ENCODE results near the gene TBC1D1. TPM values are rescaled to one million over a fixed set of nuclear protein-coding genes. Genes with fewer than 3 reads are reported as not detected.

TBC1D1 gene
- total RNA-seq, 1 donor from 2014 or later, result 113 TPM

- DNase-seq (ENCODE audit: low read depth, low spot score), result no peak
- H3K27ac Mint-ChIP-seq (ENCODE audit: unreplicated experiment), result no peak overlapping the region
- TF ChIP-seq CTCF (conservative IDR thresholded peaks at IDR 0.05), result no peak
- H3K4me3 Mint-ChIP-seq, result no peak overlapping the region
- H3K9me3 Mint-ChIP-seq, result no peaks in the 10 kb centered on the region
- H3K4me1 Mint-ChIP-seq, result peaks cover 28% of the 10 kb centered on the region
- H3K27me3 Mint-ChIP-seq (ENCODE audit: low read depth), result no peaks in the 10 kb centered on the region
- no peaks in the 10 kb centered on the region for H3K36me3 Mint-ChIP-seq (ENCODE audit: low read depth)
Measured at GRCh38 chr4:38005637-38006036, 114.8 kb downstream of the TBC1D1 start.

GRCh38 chr4:38007645-38008044 lies 116.8 kb downstream of the TBC1D1 start:
- peaks cover 23% of the 10 kb centered on the region for H3K4me1 Mint-ChIP-seq
- no peak overlapping the region for H3K27ac Mint-ChIP-seq (ENCODE audit: unreplicated experiment)
- no peak for DNase-seq (ENCODE audit: low read depth, low spot score)
- no peaks in the 10 kb centered on the region for H3K36me3 Mint-ChIP-seq (ENCODE audit: low read depth)
- no peaks in the 10 kb centered on the region for H3K27me3 Mint-ChIP-seq (ENCODE audit: low read depth)
- H3K9me3 Mint-ChIP-seq, result no peaks in the 10 kb centered on the region
- no peak overlapping the region for H3K4me3 Mint-ChIP-seq
- no peak for TF ChIP-seq CTCF (conservative IDR thresholded peaks at IDR 0.05)

DNA sequence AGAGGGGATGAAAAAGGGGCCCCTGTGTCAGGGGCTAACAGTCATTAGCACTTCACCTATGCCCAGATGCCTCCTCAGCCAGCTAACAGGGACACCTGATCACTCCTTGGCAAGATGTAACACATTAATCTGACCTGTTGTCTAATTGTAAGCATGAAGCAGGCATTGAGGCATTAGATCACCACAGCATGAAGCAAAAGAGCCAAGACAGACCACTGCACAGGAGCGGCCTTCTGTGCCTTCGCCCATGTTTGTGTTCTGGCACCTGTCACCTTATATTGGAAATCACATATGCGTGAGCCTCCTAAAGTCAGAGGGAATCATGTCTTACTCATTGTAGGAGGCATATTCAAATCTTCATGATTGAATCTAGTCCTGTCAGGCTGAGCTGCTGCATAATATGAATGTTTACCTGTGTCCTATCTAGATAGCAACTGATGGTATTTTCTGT lies 117.7 kb downstream of the TBC1D1 start:
- H3K27ac Mint-ChIP-seq (ENCODE audit: unreplicated experiment), result no peak overlapping the region

GRCh38 chr4:38009421-38009820 lies 118.5 kb downstream of the TBC1D1 start:
- H3K36me3 Mint-ChIP-seq (ENCODE audit: low read depth), result no peaks in the 10 kb centered on the region
- no peaks in the 10 kb centered on the region for H3K27me3 Mint-ChIP-seq (ENCODE audit: low read depth)
- H3K9me3 Mint-ChIP-seq, result no peaks in the 10 kb centered on the region
- peaks cover 18% of the 10 kb centered on the region for H3K4me1 Mint-ChIP-seq
- no peak overlapping the region for H3K4me3 Mint-ChIP-seq
- H3K27ac Mint-ChIP-seq (ENCODE audit: unreplicated experiment), result no peak overlapping the region
- no peak for TF ChIP-seq CTCF (conservative IDR thresholded peaks at IDR 0.05)
- DNase-seq (ENCODE audit: low read depth, low spot score), result no peak

More for the DNA sequence above, 117.7 kb downstream of the TBC1D1 start:
- H3K27me3 Mint-ChIP-seq (ENCODE audit: low read depth), result no peaks in the 10 kb centered on the region
- no peaks in the 10 kb centered on the region for H3K9me3 Mint-ChIP-seq
- no peak overlapping the region for H3K4me3 Mint-ChIP-seq
- H3K36me3 Mint-ChIP-seq (ENCODE audit: low read depth), result no peaks in the 10 kb centered on the region
- no peak for DNase-seq (ENCODE audit: low read depth, low spot score)
- H3K4me1 Mint-ChIP-seq, result peaks cover 22% of the 10 kb centered on the region
- no peak for TF ChIP-seq CTCF (conservative IDR thresholded peaks at IDR 0.05)

- peaks cover 2% of the 10 kb centered on the region for H3K36me3 Mint-ChIP-seq (ENCODE audit: low read depth)
- H3K9me3 Mint-ChIP-seq, result no peaks in the 10 kb centered on the region
- H3K27me3 Mint-ChIP-seq (ENCODE audit: low read depth), result no peaks in the 10 kb centered on the region
- no peak overlapping the region for H3K4me3 Mint-ChIP-seq
- TF ChIP-seq CTCF (conservative IDR thresholded peaks at IDR 0.05), result no peak
- H3K4me1 Mint-ChIP-seq, result peaks cover 13% of the 10 kb centered on the region
- no peak for DNase-seq (ENCODE audit: low read depth, low spot score)
- peak overlapping the region; percentile 29 for H3K27ac Mint-ChIP-seq (ENCODE audit: unreplicated experiment)
Measured at GRCh38 chr4:38009949-38010348, 119.1 kb downstream of the TBC1D1 start.
